Esophagus muscularis mucosa (tissue), 3 donors: Measurements from ENCODE around the gene CCDC9.

ENCODE experiments used
- EP300 ChIP-seq: sonication (generic); formaldehyde crosslinking; IDR thresholded peaks from one replicate; pipeline ENCODE4 v1.6.1; 2017; ENCODE audit warnings: antibody characterized with exemption
- POLR2AphosphoS5 ChIP-seq, 2 donors: sonication (generic); formaldehyde crosslinking; IDR thresholded peaks; one replicate each; pipeline ENCODE4 v1.6.1; 2017; ENCODE audit warnings: antibody characterized with exemption in 2 of 2

DNA sequence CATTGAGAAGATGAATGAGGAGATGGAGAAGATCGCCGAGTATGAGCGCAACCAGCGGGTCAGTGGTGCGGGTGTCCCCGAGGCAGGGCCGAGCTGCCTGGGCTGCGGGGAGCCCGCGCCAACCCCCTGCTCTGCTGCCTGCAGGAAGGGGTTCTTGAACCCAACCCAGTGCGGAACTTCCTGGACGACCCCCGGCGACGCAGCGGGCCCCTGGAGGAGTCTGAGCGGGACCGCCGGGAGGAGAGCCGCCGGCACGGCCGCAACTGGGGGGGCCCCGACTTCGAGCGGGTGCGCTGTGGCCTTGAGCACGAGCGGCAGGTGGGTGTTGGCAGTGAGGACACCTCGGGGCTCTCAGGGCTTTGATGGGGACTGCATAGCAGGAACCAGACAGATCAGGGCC, 8.3 kb downstream of the CCDC9 start:
- TF ChIP-seq EP300 (no peak), POLR2AphosphoS5 (IDR thresholded peaks at IDR 0.05) (no peak)
